Keratinocyte (primary cell): ENCODE data around the gene UBXN2A. TPM values are rescaled to one million over a fixed set of nuclear protein-coding genes. Genes with fewer than 3 reads are reported as not detected.

ENCODE experiments used
- DNase-seq: peaks from one replicate; pipeline ENCODE4 v3.0.0-alpha.2; 2011; ENCODE audit warnings: low read depth, missing footprints, low spot score
- FAIRE-seq: peaks from 2 replicates; lab custom pipeline; 2011; peaks lifted over from hg19 to GRCh38; lab: Jason Lieb, UNC
- H2AFZ ChIP-seq: 2 replicates; pipeline ENCODE4 v1.6.0; 2012; ENCODE audit warnings: low read length, control low read depth, inconsistent platforms; ENCODE audit not compliant: control insufficient read depth
- H3K27ac ChIP-seq: 2 replicates; pipeline ENCODE4 v1.5.1; 2011; ENCODE audit warnings: low read length; ENCODE audit not compliant: control insufficient read depth, insufficient read depth
- H3K27me3 ChIP-seq: 3 replicates; pipeline ENCODE4 v1.6.0; 2011; ENCODE audit warnings: low read length; ENCODE audit not compliant: control insufficient read depth, insufficient read depth; ENCODE audit errors: extremely low read depth
- H3K36me3 ChIP-seq, 2 experiments: 2 replicates in 1 of 2; 3 replicates in 1 of 2; pipeline ENCODE4 v1.5.1; 2011; ENCODE audit warnings: low read length in 2 of 2, mild to moderate bottlenecking in 1 of 2; ENCODE audit not compliant: control insufficient read depth in 2 of 2, insufficient read depth in 2 of 2; ENCODE audit errors: extremely low read depth in 1 of 2
- H3K4me1 ChIP-seq: 3 replicates; pipeline ENCODE4 v1.5.1; 2011; ENCODE audit warnings: low read length; ENCODE audit not compliant: control insufficient read depth, insufficient read depth; ENCODE audit errors: extremely low read depth
- H3K4me2 ChIP-seq: 3 replicates; pipeline ENCODE4 v1.6.0; 2011; ENCODE audit warnings: low read depth, low read length; ENCODE audit not compliant: control insufficient read depth, insufficient read depth; ENCODE audit errors: extremely low read depth
- H3K4me3 ChIP-seq, 3 experiments: fragments of 200-600 bp in 1 of 3; sonication (generic) in 1 of 3; 2 replicates in 2 of 3; 3 replicates in 1 of 3; pipeline ENCODE4 v1.5.1; 2011 to 2016; ENCODE audit warnings: low read length in 3 of 3, mild to moderate bottlenecking in 3 of 3, control low read depth in 2 of 3, inconsistent platforms in 1 of 3, low read depth in 1 of 3, mixed read lengths in 1 of 3, mixed run types in 1 of 3, moderate library complexity in 1 of 3; ENCODE audit not compliant: control insufficient read depth in 2 of 3, insufficient read depth in 2 of 3; ENCODE audit errors: extremely low read depth in 1 of 3
- H3K79me2 ChIP-seq: 2 replicates; pipeline ENCODE4 v1.6.0; 2012; ENCODE audit warnings: low read length; ENCODE audit not compliant: control insufficient read depth, insufficient read depth
- H3K9ac ChIP-seq: 3 replicates; pipeline ENCODE4 v1.6.0; 2011; ENCODE audit warnings: low read length; ENCODE audit not compliant: control insufficient read depth, insufficient read depth; ENCODE audit errors: extremely low read depth
- H3K9me1 ChIP-seq: 3 replicates; pipeline ENCODE4 v1.6.0; 2011; ENCODE audit warnings: low read length; ENCODE audit not compliant: control insufficient read depth, insufficient read depth; ENCODE audit errors: extremely low read depth
- H3K9me3 ChIP-seq: 2 replicates; pipeline ENCODE4 v1.5.1; 2012; ENCODE audit warnings: low read depth, low read length; ENCODE audit not compliant: control insufficient read depth
- H4K20me1 ChIP-seq: 3 replicates; pipeline ENCODE4 v1.6.0; 2011; ENCODE audit warnings: low read length; ENCODE audit not compliant: control insufficient read depth, insufficient read depth; ENCODE audit errors: extremely low read depth
- EZH2 ChIP-seq: IDR thresholded peaks from one replicate; pipeline ENCODE4 v1.6.1; 2012; ENCODE audit warnings: inconsistent platforms, mild to moderate bottlenecking, low read length, moderate library complexity
- dilution Hi-C: fragments of 300-500 bp; cut with MboI; formaldehyde crosslinking; loops from one replicate; pipeline ENCODE4 v1.7.0; 2020; ENCODE audit warnings: low sequenced_read_pairs; ENCODE audit not compliant: extremely low pct_ligation_motif_present
- polyA plus RNA-seq, 5 experiments: library from polyadenylated mRNA; depleted of rRNA in 3 of 5; stranded (reverse) in 3 of 5; stranded (forward) in 1 of 5; unstranded in 1 of 5; fragments of >200 nt; gene quantifications; 1 replicate in 1 of 5; 2 replicates in 3 of 5; 3 replicates in 1 of 5; pipeline versions ENCODE4 v1.2.1 to v1.2.3, GENCODE V29; 2011 to 2012; ENCODE audit warnings: missing spikeins in 2 of 5, low read depth in 1 of 5, low replicate concordance in 1 of 5
- TF ChIP-seq, protein P1 (sequence below), 3 experiments: IDR thresholded peaks in 1 of 3; conservative IDR thresholded peaks in 1 of 3; optimal IDR thresholded peaks in 1 of 3; 2 replicates in 2 of 3; 3 replicates in 1 of 3; pipeline versions ENCODE3 to v1.5.1; 2011; ENCODE audit warnings: low read length in 3 of 3, mild to moderate bottlenecking in 3 of 3, moderate library complexity in 2 of 3, control low read depth in 1 of 3, inconsistent platforms in 1 of 3; ENCODE audit not compliant: insufficient read depth in 2 of 3; ENCODE audit errors: extremely low read depth in 1 of 3

The UBXN2A gene
- polyA plus RNA-seq, 1 donor (not counting 4 experiments of a cell fraction or from before 2014, with no cell fraction given) = 11.7 TPM

DNA sequence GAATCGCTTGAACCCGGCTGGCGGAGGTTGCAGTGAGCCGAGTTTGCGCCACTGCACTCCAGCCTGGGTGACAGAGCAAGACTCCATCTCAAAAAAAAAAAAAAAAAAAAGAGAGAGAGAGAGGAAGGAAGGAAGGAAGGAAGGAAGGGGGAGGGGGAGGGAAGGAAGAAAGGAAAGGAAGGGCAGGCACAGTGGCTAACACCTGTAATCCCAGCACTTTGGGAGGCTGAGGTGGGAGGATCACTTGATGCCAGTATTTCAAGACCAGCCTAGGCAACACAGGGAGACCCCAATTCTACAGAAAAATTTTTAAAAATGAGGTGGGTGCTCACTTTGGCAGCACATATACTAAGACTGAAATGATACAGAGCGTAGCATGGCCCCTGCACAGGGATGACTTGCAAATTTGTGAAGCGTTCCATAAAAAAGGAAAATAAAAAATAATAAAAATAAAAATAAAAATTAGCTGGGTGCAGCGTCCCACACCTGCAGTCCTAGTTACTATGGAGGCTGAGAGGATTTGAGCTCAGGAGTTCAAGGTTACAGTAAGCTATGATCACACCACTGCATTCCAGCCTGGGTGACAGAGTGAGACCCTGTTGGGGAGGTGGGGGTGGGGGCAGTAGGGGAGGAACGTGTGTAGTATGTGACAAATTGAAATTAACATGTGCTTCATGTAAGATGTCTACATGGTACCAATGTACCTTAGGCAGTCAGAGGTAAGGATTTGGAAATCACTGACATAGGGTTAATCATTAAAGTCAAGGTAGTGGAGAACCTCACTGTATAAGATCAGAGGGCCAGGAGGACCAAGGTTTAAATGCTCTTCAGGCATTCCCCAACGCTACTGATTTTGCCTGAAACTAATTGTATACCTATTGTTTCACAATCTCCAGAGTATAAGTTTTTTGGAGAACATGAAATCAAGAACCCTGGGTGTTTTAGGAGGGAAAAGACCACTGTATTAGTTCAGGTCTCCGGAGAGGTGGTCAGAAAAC, 105.5 kb downstream of the UBXN2A start:
- Histone ChIP-seq H3K4me1 (peaks cover 10% of the 10 kb centered on the region), H4K20me1 (no peaks in the 10 kb centered on the region), H3K36me3 (no peaks in the 10 kb centered on the region), H3K9me3 (no peaks in the 10 kb centered on the region), H3K9ac (no peak overlapping the region), H2AFZ (no peak overlapping the region), H3K79me2 (peaks cover 10% of the 10 kb centered on the region), H3K27ac (no peak overlapping the region), H3K27me3 (no peaks in the 10 kb centered on the region), H3K9me1 (no peaks in the 10 kb centered on the region), H3K4me2 (peak overlapping the region; percentile 71), H3K4me3 (peak overlapping the region in 2 of 3 experiments; percentile 87 to 90)
- DNase-seq (no peak), FAIRE-seq (no peak)
- no peak for TF ChIP-seq EZH2
- TF ChIP-seq, protein P1, sequence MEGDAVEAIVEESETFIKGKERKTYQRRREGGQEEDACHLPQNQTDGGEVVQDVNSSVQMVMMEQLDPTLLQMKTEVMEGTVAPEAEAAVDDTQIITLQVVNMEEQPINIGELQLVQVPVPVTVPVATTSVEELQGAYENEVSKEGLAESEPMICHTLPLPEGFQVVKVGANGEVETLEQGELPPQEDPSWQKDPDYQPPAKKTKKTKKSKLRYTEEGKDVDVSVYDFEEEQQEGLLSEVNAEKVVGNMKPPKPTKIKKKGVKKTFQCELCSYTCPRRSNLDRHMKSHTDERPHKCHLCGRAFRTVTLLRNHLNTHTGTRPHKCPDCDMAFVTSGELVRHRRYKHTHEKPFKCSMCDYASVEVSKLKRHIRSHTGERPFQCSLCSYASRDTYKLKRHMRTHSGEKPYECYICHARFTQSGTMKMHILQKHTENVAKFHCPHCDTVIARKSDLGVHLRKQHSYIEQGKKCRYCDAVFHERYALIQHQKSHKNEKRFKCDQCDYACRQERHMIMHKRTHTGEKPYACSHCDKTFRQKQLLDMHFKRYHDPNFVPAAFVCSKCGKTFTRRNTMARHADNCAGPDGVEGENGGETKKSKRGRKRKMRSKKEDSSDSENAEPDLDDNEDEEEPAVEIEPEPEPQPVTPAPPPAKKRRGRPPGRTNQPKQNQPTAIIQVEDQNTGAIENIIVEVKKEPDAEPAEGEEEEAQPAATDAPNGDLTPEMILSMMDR (optimal IDR thresholded peaks at IDR 0.05 in 1 of 3, IDR thresholded peaks at IDR 0.05 in 1 of 3, conservative IDR thresholded peaks at IDR 0.05 in 1 of 3; ENCODE audit: extremely low read depth in 1 of 3, insufficient read depth in 2 of 3, low read length in 3 of 3) = no peak
- dilution Hi-C loops = no loop called here

- H3K27me3 ChIP-seq = no peaks in the 10 kb centered on the region
- peak overlapping the region; percentile 71 for H3K4me2 ChIP-seq
- peak overlapping the region; percentile 19 for H3K27ac ChIP-seq
- H3K36me3 ChIP-seq = no peaks in the 10 kb centered on the region
- TF ChIP-seq, protein P1 (optimal IDR thresholded peaks at IDR 0.05 in 1 of 3, IDR thresholded peaks at IDR 0.05 in 1 of 3, conservative IDR thresholded peaks at IDR 0.05 in 1 of 3; ENCODE audit: extremely low read depth in 1 of 3, insufficient read depth in 2 of 3, low read length in 3 of 3) = no peak
- no peak for TF ChIP-seq EZH2
- H3K79me2 ChIP-seq = peaks cover 10% of the 10 kb centered on the region
- H3K4me3 ChIP-seq = peak overlapping the region; percentile 87 to 90 (median 89)
- no peak for DNase-seq
- peak overlapping the region; percentile 74 for H3K9ac ChIP-seq
- H2AFZ ChIP-seq = peak overlapping the region; percentile 92
- no peaks in the 10 kb centered on the region for H3K9me1 ChIP-seq
- no peak for FAIRE-seq
- H4K20me1 ChIP-seq = no peaks in the 10 kb centered on the region
- dilution Hi-C loops = no loop called here
- H3K9me3 ChIP-seq = no peaks in the 10 kb centered on the region
- H3K4me1 ChIP-seq = peaks cover 10% of the 10 kb centered on the region
These were observed 106.3 kb downstream of the UBXN2A start for GRCh38 chr2:24046599-24046929.
